GM21360 (cell line): Measurements from ENCODE around the gene SNRPA1.

ENCODE experiments used
- ATAC-seq: cut with Tn5 transposase; IDR thresholded peaks from one replicate; pipeline ENCODE4 v1.9.1; 2021; ENCODE audit warnings: mild to moderate bottlenecking, moderate library complexity; ENCODE audit not compliant: unreplicated experiment

The SNRPA1 gene

GRCh38 chr15:101244036-101244781 is 50.8 kb downstream of the SNRPA1 start:
- ATAC-seq = no peak

- ATAC-seq = no peak
Observed at GRCh38 chr15:101243420-101243819, 51.6 kb downstream of the SNRPA1 start.

- ATAC-seq = no peak
Observed at GRCh38 chr15:101242999-101243336, 52.1 kb downstream of the SNRPA1 start.

- no peak for ATAC-seq
Observed at GRCh38 chr15:101242160-101242998, 52.7 kb downstream of the SNRPA1 start.

GRCh38 chr15:101240358-101240757 is 54.7 kb downstream of the SNRPA1 start:
- no peak for ATAC-seq

- ATAC-seq = no peak
Observed at GRCh38 chr15:101239724-101240136, 55.3 kb downstream of the SNRPA1 start.

- ATAC-seq = no peak
Observed at GRCh38 chr15:101237251-101237650, 57.8 kb downstream of the SNRPA1 start.

GRCh38 chr15:101233651-101234280 is 61.3 kb downstream of the SNRPA1 start:
- no peak for ATAC-seq

GRCh38 chr15:101232677-101233076 is 62.4 kb downstream of the SNRPA1 start:
- no peak for ATAC-seq
